Endothelial cell of umbilical vein (primary cell): ENCODE data around the gene ABCB6.

Experiments
- EZH2 ChIP-seq: IDR thresholded peaks from 2 replicates; pipeline ENCODE4 v1.6.1; 2012; ENCODE audit warnings: borderline replicate concordance, low read depth, mild to moderate bottlenecking, moderate library complexity, low read length, inconsistent platforms; ENCODE audit not compliant: severe bottlenecking
- GATA2 ChIP-seq: IDR thresholded peaks from 2 replicates; pipeline ENCODE4 v1.7.0; 2011; ENCODE audit warnings: low read depth, mild to moderate bottlenecking, moderate library complexity, mixed read lengths, low read length; ENCODE audit not compliant: insufficient read length, insufficient read depth
- JUN ChIP-seq: IDR thresholded peaks from 2 replicates; pipeline ENCODE4 v1.6.1; 2011; ENCODE audit warnings: borderline replicate concordance, low read depth; ENCODE audit not compliant: insufficient read length, insufficient read depth
- MYC ChIP-seq: IDR thresholded peaks from one replicate; pipeline ENCODE4 v1.6.1; 2011; ENCODE audit warnings: mild to moderate bottlenecking, low read depth, low read length
- POLR2A ChIP-seq: IDR thresholded peaks from 2 replicates; pipeline ENCODE4 v1.6.1; 2012; ENCODE audit warnings: low read depth, mild to moderate bottlenecking, control low read depth, low read length
- POLR2AphosphoS5 ChIP-seq: IDR thresholded peaks from 2 replicates; pipeline ENCODE4 v1.6.1; 2012; ENCODE audit warnings: low read depth, mild to moderate bottlenecking, control low read depth, low read length, moderate library complexity; ENCODE audit not compliant: insufficient read depth
- TF ChIP-seq, protein P1 (sequence below), 2 donors: IDR thresholded peaks; 1 replicate in 1 of 2; 2 replicates in 1 of 2; pipeline ENCODE4 v1.5.1; 2011; ENCODE audit warnings: low read length in 2 of 2, mild to moderate bottlenecking in 2 of 2, moderate library complexity in 2 of 2, control low read depth in 1 of 2, inconsistent platforms in 1 of 2, low read depth in 1 of 2; ENCODE audit not compliant: insufficient read depth in 1 of 2; ENCODE audit errors: extremely low read depth in 1 of 2
- TF ChIP-seq, protein P2 (sequence below): IDR thresholded peaks from 2 replicates; pipeline ENCODE4 v1.6.1; 2011; ENCODE audit not compliant: insufficient read depth, insufficient read length

DNA sequence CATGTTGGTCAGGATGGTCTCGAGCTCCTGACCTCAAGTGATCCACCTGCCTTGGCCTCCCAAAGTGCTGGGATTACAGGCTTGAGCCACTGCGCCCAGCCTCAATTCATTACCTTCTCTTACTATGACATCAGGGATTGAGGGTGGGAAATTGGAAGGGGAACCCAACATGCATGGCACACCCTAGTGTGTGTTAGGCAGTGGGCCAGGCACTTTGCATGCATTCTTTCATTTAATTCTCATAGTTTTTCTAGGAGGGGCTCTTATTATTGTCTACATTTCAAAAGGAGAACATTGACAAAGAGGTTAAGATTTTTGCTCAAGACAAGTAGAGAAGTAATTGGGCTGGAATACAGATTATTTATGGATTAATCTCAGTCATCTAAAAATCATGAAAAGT, 49.5 kb upstream of the ABCB6 start:
- TF ChIP-seq, protein P1, sequence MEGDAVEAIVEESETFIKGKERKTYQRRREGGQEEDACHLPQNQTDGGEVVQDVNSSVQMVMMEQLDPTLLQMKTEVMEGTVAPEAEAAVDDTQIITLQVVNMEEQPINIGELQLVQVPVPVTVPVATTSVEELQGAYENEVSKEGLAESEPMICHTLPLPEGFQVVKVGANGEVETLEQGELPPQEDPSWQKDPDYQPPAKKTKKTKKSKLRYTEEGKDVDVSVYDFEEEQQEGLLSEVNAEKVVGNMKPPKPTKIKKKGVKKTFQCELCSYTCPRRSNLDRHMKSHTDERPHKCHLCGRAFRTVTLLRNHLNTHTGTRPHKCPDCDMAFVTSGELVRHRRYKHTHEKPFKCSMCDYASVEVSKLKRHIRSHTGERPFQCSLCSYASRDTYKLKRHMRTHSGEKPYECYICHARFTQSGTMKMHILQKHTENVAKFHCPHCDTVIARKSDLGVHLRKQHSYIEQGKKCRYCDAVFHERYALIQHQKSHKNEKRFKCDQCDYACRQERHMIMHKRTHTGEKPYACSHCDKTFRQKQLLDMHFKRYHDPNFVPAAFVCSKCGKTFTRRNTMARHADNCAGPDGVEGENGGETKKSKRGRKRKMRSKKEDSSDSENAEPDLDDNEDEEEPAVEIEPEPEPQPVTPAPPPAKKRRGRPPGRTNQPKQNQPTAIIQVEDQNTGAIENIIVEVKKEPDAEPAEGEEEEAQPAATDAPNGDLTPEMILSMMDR (IDR thresholded peaks at IDR 0.05; ENCODE audit: extremely low read depth in 1 of 2, insufficient read depth in 1 of 2, low read depth in 1 of 2, low read length in 2 of 2): no peak
- TF ChIP-seq POLR2AphosphoS5: no peak
- no peak for TF ChIP-seq EZH2
- TF ChIP-seq POLR2A: no peak
- no peak for TF ChIP-seq MYC
- TF ChIP-seq, protein P2, sequence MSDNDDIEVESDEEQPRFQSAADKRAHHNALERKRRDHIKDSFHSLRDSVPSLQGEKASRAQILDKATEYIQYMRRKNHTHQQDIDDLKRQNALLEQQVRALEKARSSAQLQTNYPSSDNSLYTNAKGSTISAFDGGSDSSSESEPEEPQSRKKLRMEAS: no peak
- TF ChIP-seq JUN: no peak
- no peak for TF ChIP-seq GATA2
